Measurements from ENCODE around the gene FCGR3A. TPM values are rescaled to one million over a fixed set of nuclear protein-coding genes. Genes with fewer than 3 reads are reported as not detected.
"Not testable (repeated sequence)": the region's sequence is repeated elsewhere in the genome, so short reads cannot be mapped to it uniquely, and the experiment has no call there.

The FCGR3A gene
- total RNA-seq = not detected in 2 replicates

DNA sequence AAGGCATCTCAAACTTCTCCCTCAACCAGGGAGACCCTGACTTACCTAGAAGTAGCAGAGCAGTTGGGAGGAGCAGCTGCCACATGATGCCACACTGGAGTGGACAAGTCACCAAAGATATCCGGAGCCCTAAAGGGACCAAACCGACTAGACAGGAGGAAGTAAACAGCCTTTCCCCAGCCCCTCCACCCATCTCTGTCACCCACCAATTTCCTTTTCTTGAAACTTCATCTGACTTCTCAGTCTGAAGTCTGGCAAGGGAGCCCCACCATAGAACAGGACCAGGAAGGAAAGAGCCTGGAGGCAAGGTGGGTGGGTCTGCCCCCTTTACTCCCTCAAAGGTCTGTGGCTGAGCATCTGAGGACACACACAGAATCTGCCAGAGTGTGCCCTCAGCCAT, at the start of gene FCGR3A:
Gene FCGR3A (minus strand): TSS at position 167 of the 400 bp plus-strand sequence. CDS start 82 bp downstream, at position 85.
- no peak for FAIRE-seq
- no peak within 1 kb of the TSS for H3K4me3 ChIP-seq (ENCODE audit: low read depth, low read length)

DNA sequence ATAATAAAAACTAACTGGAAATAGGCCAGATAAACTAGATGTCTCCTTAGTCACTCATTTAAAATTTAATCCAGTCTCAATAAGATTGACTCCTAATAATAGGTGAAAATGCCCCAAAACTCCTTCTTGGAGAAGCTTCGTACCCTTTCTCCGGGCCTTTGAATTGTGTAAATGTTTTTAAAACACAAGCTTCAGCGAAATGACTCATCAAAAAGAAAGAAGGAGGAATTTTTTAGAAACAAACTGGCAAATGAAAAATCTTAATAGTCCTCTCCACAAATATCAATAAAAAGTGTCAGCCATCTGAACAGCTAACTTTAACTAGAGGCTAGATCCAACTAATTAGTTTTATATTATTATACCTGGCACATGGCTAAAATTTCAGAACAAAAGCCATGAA, 47.5 kb upstream of the FCGR3A start:
- not testable (repeated sequence) for H3K36me3 ChIP-seq (ENCODE audit: control insufficient read depth, insufficient read depth, low read length); H3K4me3 ChIP-seq (ENCODE audit: low read depth, low read length); DNase-seq (ENCODE audit: low read depth); FAIRE-seq; H3K27me3 ChIP-seq (ENCODE audit: control insufficient read depth, insufficient read depth, low read length)

More for the DNA sequence above, at the start of gene FCGR3A:
- H3K36me3 ChIP-seq (ENCODE audit: control insufficient read depth, insufficient read depth, low read length) = no peaks in the 10 kb centered on the region
- DNase-seq (ENCODE audit: low read depth) = no peak
- TF ChIP-seq CTCF (IDR thresholded peaks at IDR 0.05; ENCODE audit: insufficient read depth, low read length, severe bottlenecking) = no peak
- H3K27me3 ChIP-seq (ENCODE audit: control insufficient read depth, insufficient read depth, low read length) = no peaks in the 10 kb centered on the region

DNA sequence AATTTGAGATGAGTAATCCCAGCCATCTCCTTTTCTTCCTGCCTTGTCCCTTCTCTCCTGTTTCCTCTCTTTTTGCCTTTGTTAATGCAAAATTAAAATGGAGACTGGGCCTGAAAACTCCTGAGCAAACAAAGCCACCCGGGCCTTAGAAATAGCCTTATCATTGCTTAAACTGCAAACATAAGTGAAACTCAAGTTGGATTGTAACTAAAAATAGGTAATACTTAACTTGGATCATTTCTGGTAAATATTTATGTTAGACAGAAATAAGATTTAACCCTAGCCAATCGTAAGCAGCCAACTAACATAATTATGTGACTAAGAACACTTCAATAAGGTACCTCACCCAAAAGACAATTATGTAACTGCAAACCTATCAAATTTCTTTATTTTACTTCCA, 46.0 kb upstream of the FCGR3A start:
- not testable (repeated sequence) for FAIRE-seq; H3K27me3 ChIP-seq (ENCODE audit: control insufficient read depth, insufficient read depth, low read length); H3K4me3 ChIP-seq (ENCODE audit: low read depth, low read length); DNase-seq (ENCODE audit: low read depth); H3K36me3 ChIP-seq (ENCODE audit: control insufficient read depth, insufficient read depth, low read length)

GRCh38 chr1:161595173-161595572, 45.6 kb upstream of the FCGR3A start:
- not testable (repeated sequence) for FAIRE-seq; H3K27me3 ChIP-seq (ENCODE audit: control insufficient read depth, insufficient read depth, low read length); DNase-seq (ENCODE audit: low read depth); H3K4me3 ChIP-seq (ENCODE audit: low read depth, low read length); H3K36me3 ChIP-seq (ENCODE audit: control insufficient read depth, insufficient read depth, low read length)

- H3K27me3 ChIP-seq (ENCODE audit: control insufficient read depth, insufficient read depth, low read length); H3K4me3 ChIP-seq (ENCODE audit: low read depth, low read length); DNase-seq (ENCODE audit: low read depth); H3K36me3 ChIP-seq (ENCODE audit: control insufficient read depth, insufficient read depth, low read length); FAIRE-seq: not testable (repeated sequence)
These were observed 44.8 kb upstream of the FCGR3A start for GRCh38 chr1:161594269-161594984.

- H3K27me3 ChIP-seq (ENCODE audit: control insufficient read depth, insufficient read depth, low read length); H3K4me3 ChIP-seq (ENCODE audit: low read depth, low read length); FAIRE-seq; H3K36me3 ChIP-seq (ENCODE audit: control insufficient read depth, insufficient read depth, low read length); DNase-seq (ENCODE audit: low read depth): not testable (repeated sequence)
These were observed 43.6 kb upstream of the FCGR3A start for GRCh38 chr1:161593092-161593755.

GRCh38 chr1:161592586-161592985, 43.0 kb upstream of the FCGR3A start:
- not testable (repeated sequence) for DNase-seq (ENCODE audit: low read depth); FAIRE-seq

DNA sequence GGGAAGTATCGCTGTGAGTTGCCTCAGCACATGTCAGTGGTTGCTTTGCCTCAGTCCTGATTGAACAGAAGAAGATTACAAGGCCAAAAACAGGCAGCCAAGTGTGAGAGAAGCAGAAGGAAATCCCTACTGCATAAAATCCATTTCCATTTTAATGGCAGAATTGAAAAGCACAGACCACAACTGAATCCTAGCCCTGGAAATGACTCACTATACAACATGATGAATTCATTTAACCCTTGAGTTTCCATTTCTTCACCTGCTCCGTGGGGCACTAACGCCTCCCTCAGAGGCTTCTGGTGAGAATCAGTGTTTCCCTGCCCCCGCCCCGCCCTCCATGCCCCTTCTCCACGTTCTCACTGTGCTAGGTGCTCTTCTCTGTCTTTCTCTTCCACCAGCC, 40.3 kb upstream of the FCGR3A start:
- FAIRE-seq; H3K4me3 ChIP-seq (ENCODE audit: low read depth, low read length); DNase-seq (ENCODE audit: low read depth); H3K27me3 ChIP-seq (ENCODE audit: control insufficient read depth, insufficient read depth, low read length); H3K36me3 ChIP-seq (ENCODE audit: control insufficient read depth, insufficient read depth, low read length): not testable (repeated sequence)

More at GRCh38 chr1:161592586-161592985, 43.0 kb upstream of the FCGR3A start:
- H3K36me3 ChIP-seq (ENCODE audit: control insufficient read depth, insufficient read depth, low read length); H3K4me3 ChIP-seq (ENCODE audit: low read depth, low read length); H3K27me3 ChIP-seq (ENCODE audit: control insufficient read depth, insufficient read depth, low read length): not testable (repeated sequence)

GRCh38 chr1:161589365-161589764, 39.7 kb upstream of the FCGR3A start:
- H3K36me3 ChIP-seq (ENCODE audit: control insufficient read depth, insufficient read depth, low read length); H3K27me3 ChIP-seq (ENCODE audit: control insufficient read depth, insufficient read depth, low read length); H3K4me3 ChIP-seq (ENCODE audit: low read depth, low read length); DNase-seq (ENCODE audit: low read depth); FAIRE-seq: not testable (repeated sequence)

DNA sequence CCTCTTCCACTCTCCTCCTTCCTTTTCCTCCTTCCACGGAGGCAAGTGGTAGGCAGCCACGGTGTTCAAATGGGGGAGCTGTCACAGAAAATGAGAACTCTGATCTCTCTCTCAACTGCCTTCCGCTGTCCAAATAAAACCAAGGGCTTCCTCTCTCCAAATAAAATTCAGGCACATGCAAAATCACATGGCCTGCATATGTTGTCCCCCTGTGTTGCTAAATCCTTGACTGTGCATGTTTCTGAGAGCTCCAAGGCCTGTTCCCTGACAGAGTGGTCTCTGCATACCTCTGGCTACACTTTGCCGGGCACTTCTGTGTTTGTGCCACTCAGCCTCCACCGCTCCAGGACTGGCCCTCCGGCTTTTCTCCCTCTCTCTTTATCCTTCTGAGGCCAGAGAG, 39.0 kb upstream of the FCGR3A start:
- H3K4me3 ChIP-seq (ENCODE audit: low read depth, low read length); H3K27me3 ChIP-seq (ENCODE audit: control insufficient read depth, insufficient read depth, low read length); FAIRE-seq; DNase-seq (ENCODE audit: low read depth); H3K36me3 ChIP-seq (ENCODE audit: control insufficient read depth, insufficient read depth, low read length): not testable (repeated sequence)

- FAIRE-seq; H3K27me3 ChIP-seq (ENCODE audit: control insufficient read depth, insufficient read depth, low read length); H3K36me3 ChIP-seq (ENCODE audit: control insufficient read depth, insufficient read depth, low read length); DNase-seq (ENCODE audit: low read depth); H3K4me3 ChIP-seq (ENCODE audit: low read depth, low read length): not testable (repeated sequence)
These were observed 33.3 kb upstream of the FCGR3A start for GRCh38 chr1:161582882-161583281.

DNA sequence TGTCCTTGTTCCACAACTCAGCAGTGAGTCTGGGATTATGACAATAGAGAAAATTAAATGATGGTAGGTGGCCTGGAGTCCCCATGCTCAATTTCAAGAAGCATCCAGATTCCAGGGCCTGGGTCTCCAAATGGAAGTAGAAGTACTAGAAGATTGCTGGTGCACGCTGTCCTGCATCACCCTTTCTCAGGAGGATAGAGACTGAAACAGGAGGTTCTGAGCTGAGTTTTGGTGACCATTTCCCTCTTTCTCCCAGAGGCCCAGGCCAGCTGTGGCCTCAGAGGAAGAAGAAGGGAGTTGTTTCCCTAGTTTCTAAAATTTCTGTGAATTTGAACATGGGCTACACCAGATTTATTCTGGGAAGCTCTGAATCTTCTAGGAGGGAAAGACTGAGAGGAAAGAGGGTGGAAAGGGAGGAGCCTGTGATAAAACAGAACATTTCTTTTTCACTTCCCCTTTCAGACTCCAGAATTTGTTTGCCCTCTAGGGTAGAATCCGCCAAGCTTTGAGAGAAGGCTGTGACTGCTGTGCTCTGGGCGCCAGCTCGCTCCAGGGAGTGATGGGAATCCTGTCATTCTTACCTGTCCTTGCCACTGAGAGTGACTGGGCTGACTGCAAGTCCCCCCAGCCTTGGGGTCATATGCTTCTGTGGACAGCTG, 31.4 kb upstream of the FCGR3A start:
- not testable (repeated sequence) for DNase-seq (ENCODE audit: low read depth); H3K4me3 ChIP-seq (ENCODE audit: low read depth, low read length); H3K27me3 ChIP-seq (ENCODE audit: control insufficient read depth, insufficient read depth, low read length); FAIRE-seq; H3K36me3 ChIP-seq (ENCODE audit: control insufficient read depth, insufficient read depth, low read length)

DNA sequence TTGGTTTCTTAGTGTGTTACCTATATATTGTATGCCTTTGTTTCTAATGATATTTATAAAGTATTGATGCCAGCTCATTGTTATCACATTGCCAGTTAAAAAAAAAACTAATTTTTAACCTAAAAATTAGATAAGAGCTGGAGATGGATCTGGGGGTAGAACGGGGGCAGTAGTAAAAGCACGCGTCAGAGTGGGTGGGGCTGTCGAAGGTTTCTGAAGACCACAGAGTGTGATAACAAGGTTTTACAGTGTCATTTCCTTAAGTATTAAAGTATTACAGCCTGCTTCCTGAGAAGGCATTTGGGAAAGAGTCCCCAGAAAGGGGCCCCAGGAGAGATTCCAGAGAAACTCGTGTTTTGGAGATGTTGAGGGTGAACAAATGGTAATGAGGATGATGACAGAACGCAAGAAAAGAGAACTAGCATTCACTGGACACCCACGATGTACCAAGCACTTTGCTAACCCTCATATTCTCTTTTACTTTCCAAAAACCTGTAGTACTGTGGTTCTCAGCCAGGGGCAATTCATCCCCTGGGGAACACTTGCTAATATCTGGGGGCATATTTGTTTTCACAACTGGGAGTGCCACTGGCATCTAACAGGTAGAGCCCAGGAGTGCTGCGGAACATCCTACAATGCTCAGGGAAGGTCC, 30.4 kb upstream of the FCGR3A start:
- H3K36me3 ChIP-seq (ENCODE audit: control insufficient read depth, insufficient read depth, low read length); FAIRE-seq; H3K4me3 ChIP-seq (ENCODE audit: low read depth, low read length); DNase-seq (ENCODE audit: low read depth); H3K27me3 ChIP-seq (ENCODE audit: control insufficient read depth, insufficient read depth, low read length): not testable (repeated sequence)
